Stomach smooth muscle (tissue), 2 donors: ENCODE results near the gene CD46.
A peak's percentile ranks its signal among the peaks of the same experiment; 100 is the strongest.
"Not testable (repeated sequence)": the region's sequence is repeated elsewhere in the genome, so short reads cannot be mapped to it uniquely, and the experiment has no call there.

ENCODE experiments used
- H3K27ac ChIP-seq: one replicate; pipeline ENCODE4 v1.7.0; 2013; ENCODE audit warnings: mild to moderate bottlenecking, low read length, inconsistent platforms
- H3K27me3 ChIP-seq, 2 donors: one replicate each; pipeline ENCODE4 v1.7.0; 2013; ENCODE audit warnings: low read length in 2 of 2; ENCODE audit not compliant: insufficient read depth in 2 of 2, control insufficient read depth in 1 of 2
- H3K36me3 ChIP-seq, 2 donors: one replicate each; pipeline ENCODE4 v1.7.0; 2013; ENCODE audit warnings: low read length in 2 of 2; ENCODE audit not compliant: control insufficient read depth in 2 of 2, insufficient read depth in 2 of 2
- H3K4me1 ChIP-seq: one replicate; pipeline ENCODE4 v1.7.0; 2013; ENCODE audit warnings: low read length; ENCODE audit not compliant: control insufficient read depth, insufficient read depth
- H3K4me3 ChIP-seq, 2 donors: one replicate each; pipeline ENCODE4 v1.7.0; 2013; ENCODE audit warnings: low read length in 2 of 2
- H3K9ac ChIP-seq, 2 donors: one replicate each; pipeline ENCODE4 v1.7.0; 2013; ENCODE audit warnings: low read length in 2 of 2, mild to moderate bottlenecking in 1 of 2
- H3K9me3 ChIP-seq, 2 donors: one replicate each; pipeline ENCODE4 v1.7.0; 2013; ENCODE audit warnings: low read length in 2 of 2; ENCODE audit not compliant: control insufficient read depth in 2 of 2
- donor health status: healthy.
- donor health status: Pancreatic carcinoma.

Gene CD46

GRCh38 chr1:207752456-207752998 is 673 bp downstream of the CD46 start:
- no peaks in the 10 kb centered on the region for H3K9me3 ChIP-seq
- H3K9ac ChIP-seq = peak overlapping the region; percentile 78 to 83
- H3K36me3 ChIP-seq = no peaks in the 10 kb centered on the region
- H3K27me3 ChIP-seq = no peaks in the 10 kb centered on the region
- peak overlapping the region; percentile 94 for H3K27ac ChIP-seq
- H3K4me1 ChIP-seq = peaks cover 25% of the 10 kb centered on the region
- H3K4me3 ChIP-seq = peak overlapping the region; percentile 95 to 97

- Histone ChIP-seq H3K27ac (no peak overlapping the region), H3K9me3 (no peaks in the 10 kb centered on the region), H3K4me3 (peak overlapping the region; percentile 95 to 97), H3K36me3 (peaks cover 0 to 6% of the 10 kb centered on the region in 2 donors), H3K9ac (no peak overlapping the region), H3K4me1 (peaks cover 25% of the 10 kb centered on the region), H3K27me3 (no peaks in the 10 kb centered on the region)
Measured at GRCh38 chr1:207753611-207754010, 1.8 kb downstream of the CD46 start.

- Histone ChIP-seq H3K27ac (no peak overlapping the region), H3K4me3 (peak overlapping the region in 1 of 2 donors; percentile 95), H3K4me1 (peaks cover 25% of the 10 kb centered on the region), H3K9ac (no peak overlapping the region), H3K27me3 (no peaks in the 10 kb centered on the region), H3K9me3 (no peaks in the 10 kb centered on the region), H3K36me3 (peaks cover 0 to 6% of the 10 kb centered on the region in 2 donors)
Measured at GRCh38 chr1:207754011-207754410, 2.2 kb downstream of the CD46 start.

- H3K9ac ChIP-seq = no peak overlapping the region
- H3K27me3 ChIP-seq = no peaks in the 10 kb centered on the region
- no peak overlapping the region for H3K27ac ChIP-seq
- peaks cover 2 to 6% of the 10 kb centered on the region in 2 donors for H3K36me3 ChIP-seq
- no peaks in the 10 kb centered on the region for H3K9me3 ChIP-seq
- H3K4me3 ChIP-seq = no peak overlapping the region
- H3K4me1 ChIP-seq = peaks cover 25% of the 10 kb centered on the region
Measured at GRCh38 chr1:207754974-207755700, 3.3 kb downstream of the CD46 start.

GRCh38 chr1:207755846-207756693 is 4.2 kb downstream of the CD46 start:
- Histone ChIP-seq H3K36me3 (peaks cover 3 to 6% of the 10 kb centered on the region in 2 donors), H3K4me3 (no peak overlapping the region), H3K27ac (no peak overlapping the region), H3K9me3 (no peaks in the 10 kb centered on the region), H3K9ac (no peak overlapping the region), H3K27me3 (no peaks in the 10 kb centered on the region), H3K4me1 (peaks cover 24% of the 10 kb centered on the region)

GRCh38 chr1:207762622-207763021 is 10.8 kb downstream of the CD46 start:
- Histone ChIP-seq H3K27me3 (no peaks in the 10 kb centered on the region), H3K36me3 (peaks cover 17 to 27% of the 10 kb centered on the region in 2 donors), H3K9ac (no peak overlapping the region), H3K9me3 (no peaks in the 10 kb centered on the region), H3K4me1 (no peaks in the 10 kb centered on the region), H3K27ac (no peak overlapping the region), H3K4me3 (no peak overlapping the region)

- no peaks in the 10 kb centered on the region for H3K9me3 ChIP-seq
- H3K27ac ChIP-seq = no peak overlapping the region
- no peak overlapping the region for H3K4me3 ChIP-seq
- no peak overlapping the region for H3K9ac ChIP-seq
- H3K36me3 ChIP-seq = peaks cover 16 to 27% of the 10 kb centered on the region in 2 donors
- no peaks in the 10 kb centered on the region for H3K4me1 ChIP-seq
- no peaks in the 10 kb centered on the region for H3K27me3 ChIP-seq
Measured at GRCh38 chr1:207763091-207763490, 11.2 kb downstream of the CD46 start.

GRCh38 chr1:207763972-207764371 is 12.1 kb downstream of the CD46 start:
- Histone ChIP-seq H3K27ac (no peak overlapping the region), H3K9me3 (no peaks in the 10 kb centered on the region), H3K27me3 (no peaks in the 10 kb centered on the region), H3K9ac (no peak overlapping the region), H3K4me3 (no peak overlapping the region), H3K36me3 (peaks cover 18 to 27% of the 10 kb centered on the region in 2 donors), H3K4me1 (no peaks in the 10 kb centered on the region)

GRCh38 chr1:207766569-207766968 is 14.7 kb downstream of the CD46 start:
- Histone ChIP-seq H3K9ac (no peak overlapping the region), H3K27ac (no peak overlapping the region), H3K4me1 (no peaks in the 10 kb centered on the region), H3K9me3 (no peaks in the 10 kb centered on the region), H3K4me3 (no peak overlapping the region), H3K36me3 (peaks cover 18 to 19% of the 10 kb centered on the region in 2 donors), H3K27me3 (no peaks in the 10 kb centered on the region)

GRCh38 chr1:207770514-207770913 is 18.7 kb downstream of the CD46 start:
- not testable (repeated sequence) for H3K27me3 ChIP-seq, H3K4me3 ChIP-seq, H3K9ac ChIP-seq, H3K36me3 ChIP-seq, H3K4me1 ChIP-seq, H3K27ac ChIP-seq, H3K9me3 ChIP-seq
